GM21528 (cell line): ENCODE results near the gene PRKAB1.

Source experiments
- ATAC-seq: cut with Tn5 transposase; IDR thresholded peaks from one replicate; pipeline ENCODE4 v1.9.1; 2021; ENCODE audit warnings: mild to moderate bottlenecking, moderate library complexity; ENCODE audit not compliant: unreplicated experiment, low FRiP score

PRKAB1 gene

GRCh38 chr12:119660076-119660475 lies 7.9 kb upstream of the PRKAB1 start:
- ATAC-seq, result no peak

- ATAC-seq, result no peak
Measured at GRCh38 chr12:119661882-119662281, 6.1 kb upstream of the PRKAB1 start.

- ATAC-seq, result no peak
Measured at GRCh38 chr12:119664642-119665041, 3.3 kb upstream of the PRKAB1 start.

GRCh38 chr12:119665164-119665929 lies 2.6 kb upstream of the PRKAB1 start:
- no peak for ATAC-seq

- no peak for ATAC-seq
Measured at GRCh38 chr12:119666226-119666795, 1.6 kb upstream of the PRKAB1 start.

- ATAC-seq, result peak; percentile 13
Measured at GRCh38 chr12:119666900-119667576, 895 bp upstream of the PRKAB1 start.

GRCh38 chr12:119668324-119668841 lies 450 bp downstream of the PRKAB1 start:
- no peak for ATAC-seq

GRCh38 chr12:119669744-119670472 lies 2.0 kb downstream of the PRKAB1 start:
- ATAC-seq, result no peak

GRCh38 chr12:119671070-119671469 lies 3.1 kb downstream of the PRKAB1 start:
- no peak for ATAC-seq

GRCh38 chr12:119672194-119672593 lies 4.3 kb downstream of the PRKAB1 start:
- no peak for ATAC-seq

GRCh38 chr12:119673634-119674033 lies 5.7 kb downstream of the PRKAB1 start:
- no peak for ATAC-seq

- no peak for ATAC-seq
Measured at GRCh38 chr12:119674560-119674959, 6.6 kb downstream of the PRKAB1 start.

GRCh38 chr12:119676022-119676421 lies 8.1 kb downstream of the PRKAB1 start:
- no peak for ATAC-seq

GRCh38 chr12:119676573-119676972 lies 8.6 kb downstream of the PRKAB1 start:
- no peak for ATAC-seq

- no peak for ATAC-seq
Measured at GRCh38 chr12:119678459-119678858, 10.5 kb downstream of the PRKAB1 start.

- no peak for ATAC-seq
Measured at GRCh38 chr12:119679081-119679480, 11.1 kb downstream of the PRKAB1 start.

- no peak for ATAC-seq
Measured at GRCh38 chr12:119679490-119679889, 11.6 kb downstream of the PRKAB1 start.

- ATAC-seq, result no peak
Measured at GRCh38 chr12:119681111-119681510, 13.2 kb downstream of the PRKAB1 start.

GRCh38 chr12:119681728-119682638 lies 14.1 kb downstream of the PRKAB1 start:
- no peak for ATAC-seq
